HG02588 (cell line): ENCODE data around the gene IRF9.

Source experiments
- ATAC-seq: cut with Tn5 transposase; IDR thresholded peaks from one replicate; pipeline ENCODE4 v1.9.1; 2021; ENCODE audit warnings: mild to moderate bottlenecking, moderate library complexity; ENCODE audit not compliant: unreplicated experiment

Gene IRF9

DNA sequence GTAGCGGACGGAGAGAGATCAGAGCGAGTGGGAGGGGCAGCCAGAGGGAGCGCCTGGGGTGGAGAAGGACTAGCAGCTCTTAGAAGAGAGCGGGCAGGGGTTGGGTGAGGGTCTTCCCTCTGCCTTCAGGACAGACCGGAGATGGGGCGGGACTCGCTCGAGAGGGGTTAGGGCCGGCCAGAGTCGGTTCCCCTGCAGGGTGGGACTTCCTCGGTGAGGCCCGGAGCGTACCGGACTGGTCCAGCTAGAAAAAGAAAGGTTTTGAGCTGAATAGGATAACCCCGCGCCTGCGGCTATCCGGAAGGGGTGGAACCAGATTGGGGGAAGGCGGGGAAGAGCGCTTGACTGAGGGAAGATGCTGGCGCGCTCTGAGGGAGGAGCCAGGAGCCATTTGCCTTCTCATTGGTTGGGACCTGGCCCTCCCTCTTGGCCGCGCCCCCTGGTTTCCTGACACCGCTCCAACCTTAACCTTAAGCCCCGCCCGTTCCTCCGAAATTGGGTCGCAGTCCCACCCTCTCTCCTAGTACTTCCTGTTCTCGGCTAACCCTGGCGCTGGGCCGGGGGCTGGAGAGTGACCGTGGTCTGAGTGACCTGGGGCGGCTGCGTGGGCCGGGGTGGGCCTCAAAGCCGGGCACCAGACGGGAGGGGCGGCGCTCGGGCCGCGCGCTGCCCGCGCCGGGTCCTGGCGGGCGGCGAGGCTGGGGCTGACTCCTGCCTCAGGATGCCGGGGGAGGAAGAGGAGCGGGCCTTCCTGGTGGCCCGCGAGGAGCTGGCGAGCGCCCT lies 13.9 kb upstream of the IRF9 start, which contains the start of gene RNF31:
TSS of gene RNF31 (plus strand) at position 521 of the 783 bp plus-strand sequence. CDS start at position 722, 201 bp downstream.
- ATAC-seq, result peak; percentile 80

DNA sequence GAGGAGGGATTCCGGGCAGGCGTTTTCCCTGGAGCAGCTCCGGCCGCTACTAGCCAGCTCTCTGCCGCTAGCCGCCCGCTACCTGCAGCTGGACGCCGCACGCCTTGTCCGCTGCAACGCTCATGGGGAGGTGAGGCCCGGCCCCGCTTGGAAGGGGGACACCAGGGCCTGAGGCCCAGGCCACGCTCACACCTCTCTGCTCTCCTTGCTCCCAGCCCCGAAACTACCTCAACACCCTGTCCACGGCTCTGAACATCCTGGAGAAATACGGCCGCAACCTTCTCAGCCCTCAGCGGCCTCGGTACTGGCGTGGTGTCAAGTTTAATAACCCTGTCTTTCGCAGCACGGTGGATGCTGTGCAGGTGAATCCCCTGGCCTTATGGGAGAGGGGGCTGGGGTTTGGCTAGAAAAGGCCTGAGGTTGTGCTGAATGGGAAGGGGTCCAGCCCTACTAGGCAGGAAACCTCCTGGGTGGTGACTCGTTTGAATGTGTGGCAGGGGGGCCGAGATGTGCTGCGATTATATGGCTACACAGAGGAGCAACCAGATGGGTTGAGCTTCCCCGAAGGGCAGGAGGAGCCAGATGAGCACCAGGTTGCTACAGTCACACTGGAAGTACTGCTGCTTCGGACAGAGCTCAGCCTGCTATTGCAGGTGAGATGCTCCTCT lies 13.2 kb upstream of the IRF9 start:
- no peak for ATAC-seq

DNA sequence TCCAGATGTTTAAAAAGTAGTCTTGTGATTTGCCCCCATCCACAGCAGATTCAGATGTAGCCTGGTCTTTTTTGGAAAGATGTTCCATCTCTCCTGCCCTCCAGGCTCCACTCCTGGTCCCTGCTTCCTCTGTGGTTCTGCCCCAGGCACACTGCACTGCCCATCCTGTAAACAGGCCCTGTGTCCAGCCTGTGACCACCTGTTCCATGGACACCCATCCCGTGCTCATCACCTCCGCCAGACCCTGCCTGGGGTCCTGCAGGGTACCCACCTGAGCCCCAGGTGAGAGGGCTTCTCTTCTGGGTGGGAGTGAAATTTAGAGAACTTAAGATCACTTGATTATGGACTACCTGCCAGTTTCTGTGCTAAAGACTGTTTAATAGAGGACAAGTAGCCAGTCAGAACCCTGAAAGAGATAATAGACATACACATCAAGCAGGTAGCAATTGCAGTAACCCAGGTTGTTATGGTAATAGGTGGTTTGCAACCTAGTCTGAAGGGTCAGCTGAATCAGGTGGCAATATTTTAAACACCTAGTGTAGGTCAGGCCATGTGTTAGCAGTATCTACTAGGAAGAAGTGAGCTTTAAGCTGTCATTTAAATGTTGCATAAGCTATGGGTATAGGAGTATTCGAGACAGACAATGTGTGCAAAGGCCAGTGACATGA lies 11.6 kb upstream of the IRF9 start:
- ATAC-seq, result no peak

DNA sequence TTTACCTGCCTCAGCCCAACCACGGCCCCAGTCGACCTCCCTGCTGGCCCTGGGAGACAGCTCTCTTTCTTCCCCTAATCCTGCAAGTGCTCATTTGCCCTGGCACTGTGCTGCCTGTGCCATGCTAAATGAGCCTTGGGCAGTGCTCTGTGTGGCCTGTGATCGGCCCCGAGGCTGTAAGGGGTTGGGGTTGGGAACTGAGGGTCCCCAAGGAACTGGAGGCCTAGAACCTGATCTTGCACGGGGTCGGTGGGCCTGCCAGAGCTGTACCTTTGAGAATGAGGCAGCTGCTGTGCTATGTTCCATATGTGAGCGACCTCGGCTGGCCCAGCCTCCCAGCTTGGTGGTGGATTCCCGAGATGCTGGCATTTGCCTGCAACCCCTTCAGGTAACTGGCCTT lies 11.0 kb upstream of the IRF9 start:
- ATAC-seq, result no peak

DNA sequence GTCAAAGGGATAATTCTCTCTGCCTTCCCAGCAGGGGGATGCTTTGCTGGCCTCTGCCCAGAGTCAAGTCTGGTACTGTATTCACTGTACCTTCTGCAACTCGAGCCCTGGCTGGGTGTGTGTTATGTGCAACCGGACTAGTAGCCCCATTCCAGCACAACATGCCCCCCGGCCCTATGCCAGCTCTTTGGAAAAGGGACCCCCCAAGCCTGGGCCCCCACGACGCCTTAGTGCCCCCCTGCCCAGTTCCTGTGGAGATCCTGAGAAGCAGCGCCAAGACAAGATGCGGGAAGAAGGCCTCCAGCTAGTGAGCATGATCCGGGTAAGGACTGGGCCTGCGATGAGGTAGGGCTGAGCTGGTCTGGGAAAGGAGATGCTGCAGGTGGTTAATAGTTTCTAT lies 10.5 kb upstream of the IRF9 start:
- ATAC-seq, result no peak

DNA sequence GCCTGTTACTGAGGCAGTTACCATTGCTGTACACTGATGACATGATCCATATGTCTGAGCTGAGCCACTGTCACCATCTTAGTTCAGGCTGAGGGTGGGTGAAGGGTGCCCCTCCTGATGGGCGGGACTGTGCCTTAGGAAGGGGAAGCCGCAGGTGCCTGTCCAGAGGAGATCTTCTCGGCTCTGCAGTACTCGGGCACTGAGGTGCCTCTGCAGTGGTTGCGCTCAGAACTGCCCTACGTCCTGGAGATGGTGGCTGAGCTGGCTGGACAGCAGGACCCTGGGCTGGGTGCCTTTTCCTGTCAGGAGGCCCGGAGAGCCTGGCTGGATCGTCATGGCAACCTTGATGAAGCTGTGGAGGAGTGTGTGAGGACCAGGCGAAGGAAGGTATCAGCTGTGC lies 10.1 kb upstream of the IRF9 start:
- ATAC-seq, result no peak

DNA sequence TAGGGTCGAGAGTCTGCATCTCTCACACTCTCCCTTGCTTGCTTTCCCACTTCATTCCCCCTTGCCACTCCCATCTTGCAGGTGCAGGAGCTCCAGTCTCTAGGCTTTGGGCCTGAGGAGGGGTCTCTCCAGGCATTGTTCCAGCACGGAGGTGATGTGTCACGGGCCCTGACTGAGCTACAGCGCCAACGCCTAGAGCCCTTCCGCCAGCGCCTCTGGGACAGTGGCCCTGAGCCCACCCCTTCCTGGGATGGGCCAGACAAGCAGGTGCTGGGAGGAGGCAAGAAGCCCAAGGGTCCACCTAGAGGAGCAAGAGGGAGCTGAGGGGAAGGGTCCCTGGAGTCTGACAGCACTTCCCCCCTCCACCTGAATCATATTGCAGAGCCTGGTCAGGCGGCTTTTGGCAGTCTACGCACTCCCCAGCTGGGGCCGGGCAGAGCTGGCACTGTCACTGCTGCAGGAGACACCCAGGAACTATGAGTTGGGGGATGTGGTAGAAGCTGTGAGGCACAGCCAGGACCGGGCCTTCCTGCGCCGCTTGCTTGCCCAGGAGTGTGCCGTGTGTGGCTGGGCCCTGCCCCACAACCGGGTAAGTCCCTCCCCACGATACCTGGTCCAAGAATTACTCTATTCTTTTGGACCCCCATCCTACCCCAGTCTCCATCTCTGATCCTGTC lies 9.5 kb upstream of the IRF9 start:
- ATAC-seq, result no peak

DNA sequence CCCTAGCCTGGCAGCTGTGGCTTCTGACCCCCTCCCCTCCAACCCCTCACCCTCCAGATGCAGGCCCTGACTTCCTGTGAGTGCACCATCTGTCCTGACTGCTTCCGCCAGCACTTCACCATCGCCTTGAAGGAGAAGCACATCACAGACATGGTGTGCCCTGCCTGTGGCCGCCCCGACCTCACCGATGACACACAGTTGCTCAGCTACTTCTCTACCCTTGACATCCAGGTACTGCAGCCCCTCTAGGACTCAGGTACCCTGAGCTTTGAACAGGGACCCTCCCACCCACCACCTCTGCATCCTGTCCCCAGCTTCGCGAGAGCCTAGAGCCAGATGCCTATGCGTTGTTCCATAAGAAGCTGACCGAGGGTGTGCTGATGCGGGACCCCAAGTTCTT lies 6.0 kb upstream of the IRF9 start:
- no peak for ATAC-seq

DNA sequence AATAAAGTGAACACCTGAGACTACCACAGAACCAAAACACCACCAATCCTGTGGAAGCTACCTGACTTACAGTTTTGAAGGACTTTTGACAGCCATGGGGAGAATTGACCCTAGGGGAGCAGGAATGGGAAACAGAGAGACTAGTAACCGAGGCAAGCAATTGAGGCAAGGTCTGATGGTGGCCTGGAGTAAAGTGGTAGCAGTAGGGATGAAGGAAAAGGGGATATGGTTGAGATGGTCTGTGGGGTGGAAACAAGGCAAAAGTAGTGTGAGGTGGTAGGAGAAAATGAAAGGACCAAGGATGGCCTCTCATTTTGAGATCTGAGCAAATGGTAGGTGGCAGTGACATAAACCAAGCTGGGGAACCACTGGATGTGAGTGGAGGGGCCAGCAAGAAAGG lies 4.2 kb upstream of the IRF9 start:
- ATAC-seq, result no peak

DNA sequence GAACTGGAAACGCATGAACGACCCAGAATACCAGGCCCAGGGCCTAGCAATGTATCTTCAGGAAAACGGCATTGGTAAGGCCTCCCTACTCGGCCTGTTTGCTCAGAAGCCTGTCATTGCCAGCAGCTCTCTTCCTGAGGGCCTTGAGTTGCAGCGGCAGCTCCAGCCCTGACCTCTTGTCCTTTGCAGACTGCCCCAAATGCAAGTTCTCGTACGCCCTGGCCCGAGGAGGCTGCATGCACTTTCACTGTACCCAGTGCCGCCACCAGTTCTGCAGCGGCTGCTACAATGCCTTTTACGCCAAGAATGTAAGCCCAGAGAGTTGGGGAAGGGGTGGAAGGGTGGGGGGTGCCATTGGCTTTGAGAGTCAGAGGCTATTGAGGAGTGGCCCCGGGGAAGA lies 3.7 kb upstream of the IRF9 start:
- no peak for ATAC-seq

DNA sequence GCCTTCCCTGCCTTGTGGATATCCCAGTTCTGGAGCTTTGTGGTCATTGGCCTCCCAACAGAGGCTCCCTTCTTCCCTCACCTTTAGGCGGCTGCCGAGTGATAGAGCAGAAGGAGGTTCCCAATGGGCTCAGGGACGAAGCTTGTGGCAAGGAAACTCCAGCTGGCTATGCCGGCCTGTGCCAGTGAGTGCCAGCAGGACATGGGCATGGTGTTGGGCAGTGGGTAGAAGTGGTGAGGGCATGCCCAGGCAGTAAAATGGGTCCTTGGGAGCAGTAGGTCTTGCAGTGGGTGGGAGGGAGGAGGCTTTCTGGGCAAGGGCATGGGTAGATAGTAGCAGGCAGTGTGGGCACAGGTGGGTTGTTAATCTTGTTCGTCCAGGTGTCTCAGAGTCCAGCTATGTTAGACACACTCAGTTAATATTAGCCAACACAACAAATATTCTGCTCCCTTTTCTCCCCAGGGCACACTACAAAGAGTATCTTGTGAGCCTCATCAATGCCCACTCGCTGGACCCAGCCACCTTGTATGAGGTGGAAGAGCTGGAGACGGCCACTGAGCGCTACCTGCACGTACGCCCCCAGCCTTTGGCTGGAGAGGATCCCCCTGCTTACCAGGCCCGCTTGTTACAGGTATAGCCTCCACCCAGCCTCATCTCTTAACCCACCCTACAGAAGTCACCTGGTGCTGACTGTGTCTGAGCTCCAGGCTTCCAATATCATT lies 1.1 kb upstream of the IRF9 start:
- no peak for ATAC-seq

DNA sequence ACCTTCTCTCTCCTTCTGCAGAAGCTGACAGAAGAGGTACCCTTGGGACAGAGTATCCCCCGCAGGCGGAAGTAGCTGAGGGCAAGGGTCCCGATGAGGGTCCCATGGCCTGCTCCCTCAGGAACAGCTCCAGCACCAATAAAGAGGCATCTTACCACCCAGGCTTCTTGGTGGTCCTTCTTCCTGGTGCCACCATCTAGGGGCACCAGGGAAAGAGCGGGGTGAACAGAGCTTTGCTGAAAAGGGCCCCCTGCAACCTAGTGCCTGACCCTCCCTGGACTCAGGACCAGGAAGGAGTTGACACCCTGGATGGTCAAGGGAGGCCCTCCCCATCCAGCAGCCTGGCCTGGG lies 591 bp upstream of the IRF9 start:
- ATAC-seq, result peak; percentile 4

DNA sequence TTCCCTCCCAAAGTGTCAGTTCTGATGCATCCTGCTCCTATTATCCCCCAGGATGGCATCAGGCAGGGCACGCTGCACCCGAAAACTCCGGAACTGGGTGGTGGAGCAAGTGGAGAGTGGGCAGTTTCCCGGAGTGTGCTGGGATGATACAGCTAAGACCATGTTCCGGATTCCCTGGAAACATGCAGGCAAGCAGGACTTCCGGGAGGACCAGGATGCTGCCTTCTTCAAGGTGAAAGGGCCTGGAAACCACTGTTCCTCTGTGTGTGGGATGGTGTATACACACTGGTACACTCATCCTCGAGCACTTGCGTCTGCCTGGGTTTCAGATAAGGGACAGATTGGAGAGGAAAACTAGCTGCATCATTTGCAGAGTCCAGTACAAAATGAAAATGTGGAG lies 1.0 kb downstream of the IRF9 start:
- no peak for ATAC-seq

DNA sequence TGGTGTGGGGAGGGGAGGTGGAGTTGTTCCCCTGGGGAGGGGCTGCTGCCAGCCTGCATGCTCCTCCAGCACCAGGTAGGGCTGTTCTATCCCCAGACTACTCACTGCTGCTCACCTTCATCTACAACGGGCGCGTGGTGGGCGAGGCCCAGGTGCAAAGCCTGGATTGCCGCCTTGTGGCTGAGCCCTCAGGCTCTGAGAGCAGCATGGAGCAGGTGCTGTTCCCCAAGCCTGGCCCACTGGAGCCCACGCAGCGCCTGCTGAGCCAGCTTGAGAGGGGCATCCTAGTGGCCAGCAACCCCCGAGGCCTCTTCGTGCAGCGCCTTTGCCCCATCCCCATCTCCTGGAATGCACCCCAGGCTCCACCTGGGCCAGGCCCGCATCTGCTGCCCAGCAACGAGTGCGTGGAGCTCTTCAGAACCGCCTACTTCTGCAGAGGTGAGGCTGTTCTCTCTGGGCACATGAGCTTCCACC lies 3.5 kb downstream of the IRF9 start:
- no peak for ATAC-seq

DNA sequence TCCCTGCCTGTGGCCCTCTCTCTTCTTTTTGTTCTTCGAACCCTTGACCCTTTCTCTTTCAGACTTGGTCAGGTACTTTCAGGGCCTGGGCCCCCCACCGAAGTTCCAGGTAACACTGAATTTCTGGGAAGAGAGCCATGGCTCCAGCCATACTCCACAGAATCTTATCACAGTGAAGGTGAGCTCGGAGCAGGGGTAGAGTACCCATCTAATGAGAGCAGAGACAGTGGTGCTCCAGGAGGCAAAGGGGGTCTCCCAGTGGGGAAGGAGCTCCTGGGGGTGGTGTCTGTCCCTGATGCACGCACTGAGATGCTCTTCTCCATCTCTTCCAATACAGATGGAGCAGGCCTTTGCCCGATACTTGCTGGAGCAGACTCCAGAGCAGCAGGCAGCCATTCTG lies 4.7 kb downstream of the IRF9 start:
- no peak for ATAC-seq

DNA sequence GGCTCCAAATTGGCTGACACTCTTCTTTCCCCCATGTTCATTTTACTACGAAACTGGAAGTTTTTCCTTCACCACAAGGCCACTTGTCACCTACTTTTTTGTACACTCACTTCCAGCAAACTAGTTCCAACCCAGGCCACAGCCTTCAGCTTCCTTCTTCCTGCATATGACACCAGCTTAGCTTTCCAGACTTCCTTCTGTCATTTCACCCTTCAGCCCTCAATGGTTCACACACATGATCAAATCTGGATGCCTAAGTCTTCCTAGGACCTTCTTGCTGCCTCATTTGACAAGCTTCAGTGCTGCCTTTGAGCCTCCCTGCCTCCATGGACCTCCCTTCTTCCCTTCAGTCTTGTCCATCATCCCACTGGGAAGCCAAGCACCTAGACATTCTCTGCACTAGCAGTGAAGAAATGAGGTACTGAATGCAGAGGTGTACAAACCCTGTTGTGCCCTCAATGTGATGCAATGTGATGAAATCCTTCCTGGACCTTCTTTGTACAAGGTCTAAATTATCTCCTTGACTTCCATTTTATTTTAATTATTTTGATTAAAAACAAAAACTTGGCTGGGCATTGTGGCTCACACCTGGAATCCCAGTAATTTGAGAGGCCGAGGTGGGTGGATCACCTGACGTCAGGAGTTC lies 6.5 kb downstream of the IRF9 start:
- ATAC-seq, result no peak

DNA sequence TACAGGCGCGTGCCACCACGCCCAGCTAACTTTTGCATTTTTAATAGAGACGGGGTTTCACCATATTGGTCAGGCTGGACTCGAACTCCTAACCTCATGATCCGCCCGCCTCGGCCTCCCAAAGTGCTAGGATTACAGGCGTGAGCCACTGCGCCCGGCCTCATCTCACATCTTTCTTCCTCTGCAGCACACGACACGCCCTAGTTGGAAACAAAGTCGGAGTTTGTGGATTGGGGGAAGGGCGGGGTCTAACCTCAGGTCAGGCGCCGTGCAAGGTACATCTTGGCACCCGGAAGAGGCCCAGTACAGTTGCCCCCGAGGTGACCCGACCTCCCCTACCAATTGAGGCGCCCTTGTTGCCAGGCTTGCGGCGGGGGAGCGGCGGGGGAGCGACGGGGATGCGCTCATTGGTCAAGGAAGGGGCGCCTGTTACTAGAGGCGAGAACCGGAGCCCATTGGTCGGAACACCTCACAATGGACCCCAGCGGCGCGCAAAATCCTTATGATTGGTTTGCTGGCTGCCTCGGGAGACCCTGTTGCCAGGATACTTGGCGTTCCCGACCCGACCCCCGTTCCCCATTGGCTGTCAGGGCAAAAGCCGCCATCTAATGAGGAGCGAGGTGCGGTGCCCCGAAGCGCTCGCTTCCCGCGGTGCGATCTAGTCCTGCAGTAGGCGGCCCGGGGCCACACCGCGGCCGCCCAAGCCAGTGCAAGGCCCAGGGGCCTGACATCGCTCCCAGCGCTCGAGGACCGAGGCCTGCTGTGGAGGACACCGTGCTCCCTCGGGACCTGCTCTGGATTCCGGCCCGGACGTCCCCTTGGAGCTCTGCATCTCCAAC lies 10.6 kb downstream of the IRF9 start, which contains the start of gene REC8:
TSS of gene REC8 (plus strand) at position 659 of the 839 bp plus-strand sequence. CDS start 473 bp downstream, outside the sequence.
- peak; percentile 83 for ATAC-seq

DNA sequence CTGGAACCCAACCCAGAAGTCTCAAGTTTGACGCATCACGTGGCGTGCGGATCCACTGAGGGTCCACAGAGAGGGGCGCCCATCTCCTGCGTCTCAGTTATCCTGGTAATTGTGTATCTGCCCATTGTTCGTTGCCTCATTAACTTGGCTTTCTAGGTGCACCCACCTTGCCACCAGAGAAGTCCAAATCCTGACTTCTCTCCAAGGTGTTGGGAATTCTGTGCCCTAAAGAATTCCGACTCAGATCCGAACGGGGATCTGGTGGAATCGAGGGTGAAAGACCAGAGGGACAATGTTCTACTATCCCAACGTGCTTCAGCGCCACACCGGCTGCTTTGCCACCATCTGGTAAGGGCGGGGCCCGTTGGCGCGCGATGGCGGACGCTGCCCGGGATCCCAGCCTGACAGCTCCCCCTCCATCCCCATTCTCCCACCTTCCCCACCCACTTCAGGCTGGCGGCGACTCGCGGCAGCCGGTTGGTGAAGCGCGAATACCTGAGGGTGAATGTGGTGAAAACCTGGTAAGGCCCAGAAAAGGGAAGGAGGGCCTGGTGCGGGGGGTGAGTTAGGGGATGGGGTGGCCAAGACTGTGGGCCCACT lies 11.3 kb downstream of the IRF9 start:
- no peak for ATAC-seq

DNA sequence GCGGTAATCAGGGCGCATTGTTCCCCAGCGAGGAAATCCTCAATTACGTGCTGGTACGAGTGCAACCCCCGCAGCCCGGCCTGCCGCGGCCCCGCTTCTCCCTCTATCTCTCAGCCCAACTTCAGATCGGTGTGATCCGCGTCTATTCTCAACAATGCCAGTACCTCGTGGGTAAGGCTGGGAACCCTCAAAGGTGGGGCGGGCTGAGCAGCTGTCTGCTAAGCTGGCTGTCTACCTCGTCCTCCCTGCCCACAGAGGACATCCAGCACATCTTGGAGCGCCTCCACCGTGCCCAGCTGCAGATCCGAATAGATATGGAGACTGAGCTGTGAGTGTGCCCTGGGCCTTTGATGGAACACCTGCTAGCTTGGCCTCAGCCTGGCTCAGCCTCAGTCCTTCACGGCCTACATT lies 11.8 kb downstream of the IRF9 start:
- ATAC-seq, result no peak
